ENCODE measurements around the gene NDUFA9.
A peak's percentile ranks its signal among the peaks of the same experiment; 100 is the strongest.

Gene NDUFA9

DNA sequence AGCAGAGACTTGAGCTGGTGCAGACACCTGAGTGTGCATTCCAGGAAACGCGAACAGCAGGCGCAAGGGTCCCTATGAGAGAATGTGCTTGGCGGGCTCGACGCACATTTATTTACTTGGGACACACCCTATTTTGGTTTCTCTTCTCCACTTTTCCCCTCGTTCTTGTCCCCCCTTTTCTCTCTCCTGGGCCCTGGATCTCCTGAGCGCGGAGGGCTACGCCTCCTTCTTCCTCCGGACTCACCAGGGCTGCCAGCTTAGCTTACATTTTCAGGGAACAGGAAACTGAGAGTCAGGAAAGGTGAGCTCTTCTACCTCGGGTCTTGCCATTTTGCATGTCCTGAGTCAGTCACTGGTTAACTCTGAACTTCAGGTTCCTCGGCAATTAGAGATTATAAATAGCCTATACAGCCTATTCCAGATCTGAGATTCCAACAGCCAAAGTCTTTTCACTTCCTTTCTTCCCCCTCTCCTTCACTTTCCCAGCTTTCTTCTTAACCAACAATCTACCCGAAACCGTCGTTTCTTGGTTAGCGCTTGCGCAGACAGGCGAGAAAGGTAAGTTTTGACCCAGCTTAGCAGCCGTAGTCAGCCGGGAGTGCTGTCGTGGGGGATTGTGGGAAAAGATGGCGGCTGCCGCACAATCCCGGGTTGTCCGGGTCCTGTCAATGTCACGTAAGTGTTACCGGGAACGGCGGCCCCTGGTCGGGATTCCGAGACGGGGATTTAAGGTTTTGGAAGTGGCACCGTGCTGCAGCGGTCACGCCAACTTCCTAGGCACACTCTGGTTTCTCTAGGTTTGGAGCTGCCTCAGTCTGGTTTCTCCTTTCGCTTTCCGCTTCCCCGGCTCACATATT is at the start of gene NDUFA9, which contains the start of gene AKAP3:
Gene NDUFA9, plus strand, starts transcription at position 614 of the 857 bp plus-strand sequence. Its CDS starts 13 bp downstream, at position 627.
Gene AKAP3, minus strand, starts transcription at position 551 of the 857 bp plus-strand sequence. CDS start 10,855 bp downstream, outside the sequence.
- DNase-seq = peak; percentile 52

DNA sequence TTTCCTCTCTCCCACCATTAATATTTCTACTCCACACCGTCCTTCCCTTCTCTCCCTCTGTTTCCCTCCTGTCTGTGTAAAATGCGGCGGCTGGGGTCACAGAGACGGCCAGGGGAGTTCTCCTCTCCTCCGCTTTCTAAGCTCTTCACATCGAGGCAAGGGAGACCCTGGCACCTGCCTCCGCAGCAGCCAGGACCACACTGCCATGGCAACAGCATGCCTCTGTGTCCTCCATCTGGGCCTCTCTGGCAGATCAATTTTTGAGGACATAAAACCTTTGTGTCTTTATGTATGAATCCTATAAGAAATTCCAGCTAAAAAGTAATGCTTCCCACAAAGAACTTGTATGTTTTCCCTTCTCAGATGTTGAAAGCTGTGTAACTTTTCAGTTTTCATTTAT is 45.5 kb upstream of the NDUFA9 start:
- DNase-seq = no peak

DNA sequence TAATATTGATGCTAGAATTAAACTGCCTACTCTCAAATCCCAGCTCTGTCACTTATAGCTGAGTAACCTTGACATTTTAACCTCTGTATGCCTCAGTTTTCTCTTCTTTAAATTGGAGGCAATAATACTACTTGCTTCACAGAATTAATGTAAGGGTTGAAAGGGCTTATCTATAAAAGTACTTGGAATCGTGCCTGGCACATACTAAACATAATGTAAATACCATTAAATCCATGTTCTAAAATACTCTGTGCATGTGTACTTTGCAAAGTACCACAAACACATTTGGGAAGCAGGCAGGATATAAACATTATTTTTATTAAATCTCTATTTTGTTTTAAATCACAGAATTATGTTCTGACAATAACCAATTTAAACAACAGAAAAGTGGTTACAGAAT is 45.0 kb upstream of the NDUFA9 start:
- DNase-seq = no peak

DNA sequence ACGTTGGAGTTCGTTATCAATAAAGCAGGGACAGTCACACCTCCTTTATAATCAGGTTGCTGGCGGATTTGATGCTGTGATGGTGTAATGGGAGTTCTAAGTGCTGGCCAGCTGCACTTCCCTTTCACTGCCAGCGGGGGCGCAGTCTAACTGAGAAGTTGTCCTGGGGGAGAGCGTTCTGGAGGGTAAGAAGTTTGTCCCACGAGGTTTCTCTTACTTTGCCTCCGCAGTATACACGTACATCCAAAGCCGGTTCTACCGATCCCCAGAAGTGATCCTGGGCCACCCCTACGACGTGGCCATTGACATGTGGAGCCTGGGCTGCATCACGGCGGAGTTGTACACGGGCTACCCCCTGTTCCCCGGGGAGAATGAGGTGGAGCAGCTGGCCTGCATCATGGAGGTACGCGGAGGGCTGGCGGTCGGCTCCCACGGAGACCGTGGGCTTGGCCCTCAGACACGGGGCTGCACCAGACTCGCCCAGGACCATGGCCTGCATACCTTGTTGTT is 44.2 kb upstream of the NDUFA9 start:
- DNase-seq = peak; percentile 41

DNA sequence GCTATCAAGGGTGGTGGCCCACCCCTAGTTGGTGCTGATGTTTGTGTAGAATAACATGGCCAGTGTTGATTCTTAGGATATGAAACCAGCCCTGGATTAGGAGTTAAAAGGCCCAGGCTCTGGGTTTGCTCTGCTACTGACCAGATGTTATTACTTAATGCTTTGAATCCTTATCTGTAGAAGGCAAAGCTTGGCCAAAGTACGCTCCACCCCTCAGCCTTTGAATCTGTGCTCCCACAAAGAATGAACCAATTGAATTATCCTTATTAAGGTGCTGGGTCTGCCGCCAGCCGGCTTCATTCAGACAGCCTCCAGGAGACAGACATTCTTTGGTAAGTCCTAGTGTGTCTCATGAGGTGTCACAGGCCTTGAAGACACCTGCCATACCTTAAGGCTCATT is 41.9 kb upstream of the NDUFA9 start:
- DNase-seq = no peak

DNA sequence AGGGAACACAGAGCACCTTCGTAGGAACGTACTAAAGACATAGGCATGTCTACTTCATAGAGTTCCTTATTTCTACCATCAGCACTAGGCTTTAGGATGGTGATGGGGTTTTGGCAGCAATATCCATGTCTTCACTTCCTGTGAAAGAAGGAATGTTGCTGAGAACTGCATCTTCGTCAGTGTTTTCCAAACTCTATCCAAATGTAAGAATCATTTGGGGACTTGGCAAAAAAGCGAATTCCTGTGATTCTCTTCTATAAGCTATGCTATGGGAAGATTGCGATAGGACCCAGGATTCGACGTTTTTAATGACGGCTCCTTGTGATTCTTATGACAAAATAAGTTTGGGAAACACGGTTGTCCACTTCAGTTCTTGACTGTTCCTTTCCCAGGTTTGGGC is 39.8 kb upstream of the NDUFA9 start:
- no peak for DNase-seq

DNA sequence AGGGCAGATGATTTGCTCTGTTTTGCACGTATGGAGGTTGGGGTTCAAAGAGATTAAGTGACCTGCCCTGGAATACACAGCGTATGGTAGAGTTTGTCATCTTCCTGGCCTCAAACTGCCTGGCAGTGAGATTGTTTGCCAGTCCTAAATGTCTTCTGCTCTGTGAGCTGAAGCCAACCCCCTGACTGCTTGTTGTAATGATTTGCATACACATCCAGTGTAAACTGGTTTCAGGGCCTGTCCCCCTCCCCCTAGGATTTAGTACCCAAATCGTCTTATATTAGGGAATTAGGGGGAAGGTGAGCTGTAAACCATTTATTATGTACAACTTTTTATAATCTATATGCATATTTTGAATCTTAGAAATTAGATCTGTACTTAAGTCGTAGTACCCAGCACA is 38.4 kb upstream of the NDUFA9 start:
- DNase-seq = no peak

DNA sequence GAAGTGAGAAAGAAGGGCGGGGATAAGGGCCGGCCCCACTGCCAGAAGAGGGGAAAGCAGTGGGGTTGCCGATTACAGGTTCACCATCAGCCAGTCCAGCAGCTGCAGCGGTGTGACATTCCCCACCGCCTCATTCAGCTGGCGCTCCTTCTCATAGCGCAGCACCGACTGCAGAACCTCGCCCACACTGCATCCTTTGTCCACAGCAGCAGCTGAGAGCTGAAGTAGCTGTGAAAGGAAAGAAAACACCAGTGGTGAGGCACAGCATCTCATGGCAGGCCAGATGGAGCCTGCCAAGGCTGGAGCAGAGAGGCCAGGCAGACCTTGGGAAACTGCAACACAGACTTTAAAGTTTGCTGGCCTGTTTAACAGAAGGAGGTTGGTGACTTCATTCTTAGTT is 33.2 kb upstream of the NDUFA9 start:
- no peak for DNase-seq

DNA sequence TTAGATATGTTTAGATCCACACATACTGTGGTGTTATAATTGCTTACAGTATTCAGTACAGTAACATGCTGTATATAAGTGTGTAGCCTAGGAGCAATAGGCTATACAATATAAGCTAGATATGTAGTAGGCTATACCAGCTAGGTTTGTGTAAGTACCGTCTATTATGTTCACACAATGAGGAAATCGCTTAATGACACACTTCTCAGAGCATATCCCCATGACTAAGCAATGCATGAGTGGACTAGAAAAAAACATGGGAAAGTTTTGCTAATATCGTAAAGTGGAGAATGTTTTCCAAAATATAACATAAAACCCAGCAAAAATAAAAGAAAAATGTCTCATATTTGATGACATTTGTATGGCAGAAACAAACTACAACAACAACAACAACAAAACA is 27.4 kb upstream of the NDUFA9 start:
- DNase-seq = no peak

DNA sequence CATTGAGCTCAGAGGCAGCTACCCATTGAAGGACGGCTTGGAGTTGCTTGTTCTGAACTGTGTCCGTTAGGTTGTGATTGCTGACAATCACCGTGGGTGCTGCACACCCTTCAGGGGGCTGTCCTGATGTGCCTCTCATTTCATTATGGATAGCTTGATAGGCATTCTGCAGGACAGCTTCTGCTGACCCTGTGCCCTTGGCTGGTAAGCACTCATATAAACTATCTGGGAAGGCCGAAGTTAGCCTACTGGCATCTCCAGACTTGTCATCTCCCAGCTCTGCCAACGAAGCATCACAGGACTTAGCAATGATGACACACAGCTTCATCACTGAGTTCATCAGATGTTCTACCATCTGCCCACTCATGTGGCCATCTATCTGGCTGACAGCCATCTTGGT is 22.4 kb upstream of the NDUFA9 start:
- DNase-seq = no peak

DNA sequence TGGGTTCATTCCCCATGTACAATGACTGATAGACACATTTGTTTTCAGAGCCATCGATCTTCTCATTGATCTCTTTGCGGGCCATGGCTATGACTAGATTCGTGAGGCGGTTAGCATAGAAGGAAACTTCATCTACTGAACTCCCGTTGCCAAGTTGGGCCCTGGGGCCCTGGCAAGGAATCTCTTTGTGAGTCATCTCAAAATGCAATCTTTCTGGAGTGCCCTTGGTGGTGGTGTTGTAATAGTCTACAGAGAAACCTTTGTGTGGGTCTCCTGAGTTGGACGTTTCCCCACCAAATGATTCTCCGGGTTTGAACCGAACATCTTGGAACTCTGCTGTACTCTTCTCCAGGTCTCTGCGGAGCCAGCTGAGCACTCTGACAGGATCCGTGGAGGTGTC is 20.5 kb upstream of the NDUFA9 start:
- DNase-seq = no peak

DNA sequence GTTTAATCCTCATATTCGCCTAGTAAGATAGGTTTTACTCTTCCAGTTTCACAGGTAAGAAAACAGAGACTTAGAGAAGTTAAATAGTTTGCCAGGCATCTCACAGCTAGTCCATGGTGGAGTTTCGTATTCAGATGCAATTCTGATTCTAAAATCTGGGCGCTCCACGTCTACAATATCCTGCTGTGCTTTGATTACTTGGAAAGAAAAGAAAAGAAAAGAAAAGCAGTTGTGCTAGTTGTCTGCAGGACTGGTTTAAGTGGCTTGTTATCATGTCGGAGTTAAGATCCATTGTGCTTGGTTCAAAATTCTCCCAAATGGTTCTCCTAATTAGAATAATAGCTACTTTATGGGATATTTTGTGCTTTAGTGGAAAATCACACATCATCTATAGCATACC is 18.7 kb upstream of the NDUFA9 start:
- no peak for DNase-seq

DNA sequence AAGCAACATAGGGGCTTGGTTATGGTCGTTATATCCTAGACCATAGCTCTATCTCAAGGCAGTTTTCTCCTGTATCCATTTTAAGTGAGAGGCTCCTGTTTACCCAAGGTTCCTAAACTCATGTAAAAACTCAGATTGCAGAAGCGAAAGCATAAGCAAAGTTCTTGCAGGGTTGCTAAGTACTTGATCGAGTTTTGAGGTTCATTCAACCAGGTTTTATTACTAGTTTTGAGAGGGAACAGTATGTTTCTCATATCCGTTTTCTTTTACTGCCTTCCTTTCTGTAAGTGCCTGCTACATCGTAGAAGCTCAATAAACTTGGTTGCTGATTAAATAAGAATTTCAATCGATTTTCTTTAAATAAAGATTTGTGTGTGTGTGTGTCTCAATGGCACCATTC is 5.2 kb upstream of the NDUFA9 start:
- DNase-seq = no peak

DNA sequence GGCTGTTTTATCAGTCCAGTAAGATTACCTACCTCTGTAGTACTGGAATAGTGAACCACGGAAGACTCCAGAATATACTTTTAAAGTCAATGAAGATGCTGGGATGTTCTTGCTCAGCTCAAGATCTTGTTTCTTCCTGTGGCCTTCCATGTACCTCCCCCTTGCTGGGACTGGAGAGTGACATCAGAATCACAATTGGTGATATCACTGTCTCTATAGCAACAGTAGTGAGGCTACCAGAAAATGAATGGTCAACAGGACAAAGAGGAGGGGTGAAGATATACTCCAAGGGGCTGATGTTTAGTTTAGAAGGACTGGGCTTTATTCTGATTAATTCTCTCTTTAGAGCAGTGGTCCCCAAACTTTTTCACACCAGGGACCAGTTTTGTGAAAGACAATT is 3.9 kb upstream of the NDUFA9 start:
- DNase-seq = no peak

DNA sequence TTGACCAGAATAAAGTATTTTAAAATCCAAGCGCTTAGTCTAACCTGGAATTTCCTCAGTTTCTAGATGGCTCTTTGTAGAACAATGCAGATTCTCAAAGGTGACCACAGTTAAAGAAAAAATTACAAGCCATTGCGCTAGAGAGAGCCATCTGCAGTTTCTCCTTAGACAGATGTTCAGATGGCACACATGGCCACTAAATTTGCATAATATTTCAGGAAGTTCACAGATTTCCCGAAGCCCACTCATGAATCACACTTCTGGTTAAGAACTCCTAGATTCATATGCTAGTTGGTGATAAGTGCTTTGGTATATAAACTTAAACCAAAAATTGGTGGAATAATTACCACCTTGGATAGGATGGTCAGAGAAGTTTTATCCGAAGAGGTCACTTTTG is 812 bp upstream of the NDUFA9 start:
- peak; percentile 0 for DNase-seq

DNA sequence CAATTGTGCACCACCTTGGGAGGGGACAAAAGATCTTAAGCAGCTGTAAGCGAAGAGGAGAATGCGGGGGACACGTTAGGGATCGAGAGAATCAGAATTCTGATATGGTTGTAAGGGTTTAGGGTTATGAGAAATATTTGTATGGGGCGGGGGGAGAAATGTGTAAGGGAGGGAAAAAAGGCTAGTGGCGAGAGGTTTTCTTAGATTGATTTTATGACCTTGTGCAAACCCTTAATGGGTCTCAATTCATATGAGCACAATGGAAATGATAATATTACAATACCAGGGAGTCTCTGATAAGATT is 396 bp downstream of the NDUFA9 start:
- no peak for DNase-seq

DNA sequence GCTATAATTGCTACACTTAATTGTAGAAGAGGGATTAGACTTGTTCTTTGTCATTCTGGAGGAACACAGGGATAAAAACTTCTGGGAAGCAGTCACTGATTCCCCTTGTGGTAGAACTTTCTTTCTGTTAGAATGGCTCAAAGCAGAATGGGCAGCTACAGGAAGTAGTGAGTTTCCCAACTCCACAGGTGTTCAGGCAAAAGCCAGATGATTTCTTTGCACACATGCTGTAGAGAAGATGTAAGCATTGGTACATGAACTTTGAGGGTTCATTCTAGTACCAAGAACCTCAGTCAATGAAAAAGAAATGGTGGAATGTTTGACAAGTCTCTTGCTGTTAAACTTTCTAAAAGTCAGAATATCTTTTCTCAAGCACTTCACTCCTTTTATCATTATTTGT is 4.3 kb downstream of the NDUFA9 start:
- DNase-seq = no peak

DNA sequence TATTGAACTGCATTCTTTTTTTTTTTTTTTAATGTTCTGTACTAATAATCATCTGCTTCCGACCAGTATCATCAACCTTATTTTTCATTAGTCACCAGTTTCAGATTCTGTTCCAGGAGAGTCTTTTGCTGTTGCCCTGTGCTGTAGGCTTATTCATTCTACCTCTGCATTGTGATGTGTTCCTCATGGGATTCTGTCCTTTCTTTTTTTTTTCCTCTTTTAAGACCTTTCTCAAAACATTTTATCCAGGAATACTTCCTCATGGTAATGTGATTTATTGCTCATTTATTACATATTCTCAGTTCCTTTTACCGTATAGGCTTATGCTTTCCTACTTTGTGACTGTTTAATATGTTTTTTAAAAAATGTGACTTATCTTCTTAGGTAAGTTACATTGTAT is 4.8 kb downstream of the NDUFA9 start:
- no peak for DNase-seq

DNA sequence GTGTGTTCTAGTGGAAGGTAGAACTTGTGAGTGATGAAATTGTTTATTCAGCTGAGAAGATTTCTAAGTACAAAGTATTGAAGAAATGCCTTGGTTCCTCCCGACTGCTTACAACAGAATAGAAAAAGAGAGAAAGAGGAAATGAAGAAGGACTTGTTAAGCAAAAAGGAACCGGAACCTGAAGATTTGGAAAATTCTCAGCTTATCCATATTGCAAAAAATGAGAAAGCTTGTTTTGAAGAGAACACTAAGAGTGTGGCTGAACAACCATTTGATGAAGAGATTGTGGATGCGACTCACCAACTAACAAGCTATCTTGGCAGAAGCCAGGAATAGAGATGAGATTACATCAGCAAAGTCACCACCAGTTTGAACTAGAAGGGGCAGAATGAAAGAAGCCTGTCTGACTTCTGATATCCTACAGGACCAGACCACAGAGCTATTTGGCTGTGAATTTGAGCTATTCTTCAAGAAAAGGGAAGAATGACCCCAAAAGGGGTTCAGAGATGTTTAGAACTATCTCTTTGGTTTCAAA is 15.1 kb downstream of the NDUFA9 start:
- DNase-seq = no peak

DNA sequence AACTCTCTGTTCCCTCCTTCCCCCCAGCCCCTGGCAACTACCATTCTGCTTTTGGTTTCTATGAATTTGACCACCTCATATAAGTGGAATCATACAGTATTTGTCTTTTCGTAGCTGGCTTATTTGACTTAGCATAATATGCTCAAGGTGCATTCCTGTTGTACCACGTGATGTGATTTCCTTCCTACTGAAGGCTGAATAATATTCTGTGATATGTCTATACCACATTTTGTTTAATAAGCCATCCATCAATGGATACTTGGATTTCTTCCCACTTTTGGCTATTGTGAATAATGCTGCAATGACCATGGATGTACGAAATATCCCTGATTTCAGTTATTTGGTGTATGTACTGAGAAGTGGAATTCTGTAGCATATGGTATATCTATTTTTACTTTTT is 16.3 kb downstream of the NDUFA9 start:
- no peak for DNase-seq

DNA sequence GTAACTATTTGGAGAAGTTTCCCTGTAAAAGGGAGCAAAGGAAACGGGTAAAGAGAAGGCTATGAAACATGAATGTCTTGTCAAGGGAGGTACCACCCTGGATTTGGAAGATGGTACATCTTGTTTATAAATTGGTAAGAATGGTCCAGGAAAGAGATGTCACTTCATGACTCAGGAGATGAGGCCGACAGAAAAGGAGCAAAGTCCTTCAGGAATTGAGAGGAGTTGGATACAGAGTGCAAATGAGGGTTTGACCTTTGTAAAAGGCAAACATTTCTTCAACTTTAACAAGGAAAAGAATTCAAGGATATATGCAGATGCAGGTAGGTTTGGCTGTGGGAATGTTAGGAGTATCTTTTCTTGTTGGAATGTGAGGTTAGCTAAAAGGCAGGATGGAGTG is 30.8 kb downstream of the NDUFA9 start:
- DNase-seq = no peak

DNA sequence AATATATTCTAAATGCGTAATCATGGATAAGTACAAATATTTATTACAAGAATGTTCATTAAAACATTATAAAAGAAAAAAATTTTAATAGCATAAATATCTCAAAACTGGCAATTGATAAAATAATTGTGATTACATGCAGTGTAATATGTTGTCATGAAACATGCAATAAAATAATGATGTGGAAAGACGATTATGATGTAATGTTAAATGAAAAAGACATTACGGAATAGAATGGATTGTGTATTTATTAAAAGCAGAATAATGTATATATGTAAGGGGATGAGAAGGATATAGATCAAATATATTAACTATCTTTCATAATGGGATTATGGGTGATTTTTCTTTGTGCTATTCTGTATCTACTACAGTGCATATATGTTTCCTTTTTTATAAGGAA is 32.8 kb downstream of the NDUFA9 start:
- no peak for DNase-seq

DNA sequence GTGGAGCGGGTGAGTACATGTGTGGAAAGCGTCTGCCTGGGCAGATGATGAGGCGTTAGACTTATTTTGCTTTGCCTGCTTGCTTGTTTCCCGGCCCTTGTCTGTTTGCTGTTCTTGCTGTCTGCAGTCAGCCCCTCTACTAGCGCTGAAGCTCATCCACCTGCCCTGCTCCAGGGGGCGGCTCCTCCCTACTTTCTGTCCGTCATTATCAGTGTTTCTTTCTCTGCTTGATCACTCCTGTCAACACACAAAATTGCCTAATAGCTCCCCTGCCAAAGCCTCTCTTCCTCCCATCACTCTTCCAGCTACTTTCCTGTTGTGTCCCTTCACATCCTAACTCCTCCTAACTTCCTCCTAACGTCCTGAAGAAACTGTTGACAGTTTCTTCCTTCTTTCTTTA is 36.4 kb downstream of the NDUFA9 start:
- DNase-seq = no peak

DNA sequence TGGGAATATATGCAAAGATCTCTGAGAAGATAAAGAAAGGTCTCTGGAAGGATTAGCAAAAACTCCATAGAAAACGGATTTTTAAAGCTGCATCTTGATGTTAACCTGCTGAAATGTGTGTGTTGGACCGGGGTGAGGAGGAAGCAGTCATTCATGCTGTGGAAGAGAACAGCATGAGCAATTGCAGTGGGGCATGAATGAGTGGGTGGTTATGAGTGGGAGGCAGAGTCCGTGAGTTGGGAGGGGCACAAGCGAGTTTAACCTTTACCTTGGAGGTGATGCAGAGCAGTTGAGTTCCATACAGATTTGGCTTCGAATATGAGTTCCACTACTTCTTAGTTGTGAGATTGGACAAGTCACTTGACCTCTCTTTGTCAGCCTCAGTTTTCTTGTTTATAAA is 41.8 kb downstream of the NDUFA9 start:
- no peak for DNase-seq

Data from SHP77 treated with DMSO at 0.1 percent for 48 hours (cell line).